Stomach (tissue), 9 donors: ENCODE measurements around the gene CEP78. TPM values are rescaled to one million over a fixed set of nuclear protein-coding genes. Genes with fewer than 3 reads are reported as not detected.

Experiments
- DNase-seq, 2 donors: peaks; one replicate each; pipeline versions ENCODE4 v3.0.0 to v3.0.0-alpha.2; 2013 to 2019
- H3K27ac ChIP-seq, 5 donors: fragments of 200-600 bp in 4 of 5; sonication (generic) in 4 of 5; one replicate each; pipeline ENCODE4 v1.5.1; 2013 to 2019; ENCODE audit warnings: mild to moderate bottlenecking in 1 of 5, moderate library complexity in 1 of 5
- H3K27me3 ChIP-seq, 3 donors: fragments of 200-600 bp; sonication (generic); one replicate each; pipeline ENCODE4 v1.5.1; 2017 to 2019; ENCODE audit warnings: mixed run types in 1 of 3
- H3K36me3 ChIP-seq, 4 donors: fragments of 200-600 bp; sonication (generic); 1 replicate in 3 of 4; 2 replicates in 1 of 4; pipeline ENCODE4 v1.5.1; 2016 to 2019
- H3K4me1 ChIP-seq, 4 donors: fragments of 200-600 bp; sonication (generic); one replicate each; pipeline ENCODE4 v1.5.1; 2016 to 2019
- H3K4me3 ChIP-seq, 4 donors: fragments of 200-600 bp; sonication (generic) in 3 of 4; one replicate each; pipeline ENCODE4 v1.5.1; 2016 to 2019; ENCODE audit warnings: mild to moderate bottlenecking in 1 of 4
- H3K9me3 ChIP-seq, 4 donors: fragments of 200-600 bp; sonication (generic); one replicate each; pipeline ENCODE4 v1.5.1; 2016 to 2019
- CTCF ChIP-seq, 7 experiments: fragments of 450-650 bp in 4 of 7; fragments of 200-600 bp in 3 of 7; sonication (generic) in 3 of 7; IDR thresholded peaks; one replicate each; pipeline ENCODE4 v1.5.1; 2016 to 2019; ENCODE audit warnings: antibody characterized with exemption in 7 of 7, control low read depth in 2 of 7, mild to moderate bottlenecking in 1 of 7
- EP300 ChIP-seq: sonication (generic); formaldehyde crosslinking; IDR thresholded peaks from one replicate; pipeline ENCODE4 v1.6.1; 2017; ENCODE audit warnings: antibody characterized with exemption
- POLR2A ChIP-seq, 4 donors: fragments of 450-650 bp; IDR thresholded peaks; one replicate each; pipeline ENCODE4 v1.6.1; 2016; ENCODE audit warnings: antibody characterized with exemption in 4 of 4, control low read depth in 2 of 4, mild to moderate bottlenecking in 1 of 4, moderate library complexity in 1 of 4
- POLR2AphosphoS5 ChIP-seq, 3 donors: sonication (generic); formaldehyde crosslinking; IDR thresholded peaks; one replicate each; pipeline ENCODE4 v1.6.1; 2016; ENCODE audit warnings: antibody characterized with exemption in 3 of 3
- WGBS, 5 donors: extraction: QIAGEN DNeasy Blood & Tissue Kit in 3 of 5; methylation state at CpG; one replicate each; pipeline versions ENCODE4 v1.1.5 to v1.1.7; 2013 to 2018; 5-methylcytosine and 5-hydroxymethylcytosine counted together
- intact Hi-C: fragments of 100-400 bp; cut with DNase I; formaldehyde crosslinking; loops from one replicate; pipeline ENCODE4 v1.15.1; 2023; ENCODE audit warnings: low total_unique reads
- polyA plus RNA-seq, 3 donors: library from polyadenylated mRNA; stranded (reverse); fragments of 200-250 nt; gene quantifications; one replicate each; pipeline ENCODE4 v1.2.3, GENCODE V29; 2013
- total RNA-seq, 5 donors: library from RNA; depleted of rRNA; stranded (reverse); fragments of >200 nt; gene quantifications; one replicate each; pipeline versions ENCODE4 v1.1.0 to v1.2.3, GENCODE V29; 2014 to 2016
- donor health status: healthy with polysubstance abuse.
- donor health status: Bipolar disorder and iron deficiency.
- donor health status: healthy.

Gene CEP78
- total and polyA plus RNA-seq, 8 donors = 3.5 to 34.1 (median 5.3) TPM

DNA sequence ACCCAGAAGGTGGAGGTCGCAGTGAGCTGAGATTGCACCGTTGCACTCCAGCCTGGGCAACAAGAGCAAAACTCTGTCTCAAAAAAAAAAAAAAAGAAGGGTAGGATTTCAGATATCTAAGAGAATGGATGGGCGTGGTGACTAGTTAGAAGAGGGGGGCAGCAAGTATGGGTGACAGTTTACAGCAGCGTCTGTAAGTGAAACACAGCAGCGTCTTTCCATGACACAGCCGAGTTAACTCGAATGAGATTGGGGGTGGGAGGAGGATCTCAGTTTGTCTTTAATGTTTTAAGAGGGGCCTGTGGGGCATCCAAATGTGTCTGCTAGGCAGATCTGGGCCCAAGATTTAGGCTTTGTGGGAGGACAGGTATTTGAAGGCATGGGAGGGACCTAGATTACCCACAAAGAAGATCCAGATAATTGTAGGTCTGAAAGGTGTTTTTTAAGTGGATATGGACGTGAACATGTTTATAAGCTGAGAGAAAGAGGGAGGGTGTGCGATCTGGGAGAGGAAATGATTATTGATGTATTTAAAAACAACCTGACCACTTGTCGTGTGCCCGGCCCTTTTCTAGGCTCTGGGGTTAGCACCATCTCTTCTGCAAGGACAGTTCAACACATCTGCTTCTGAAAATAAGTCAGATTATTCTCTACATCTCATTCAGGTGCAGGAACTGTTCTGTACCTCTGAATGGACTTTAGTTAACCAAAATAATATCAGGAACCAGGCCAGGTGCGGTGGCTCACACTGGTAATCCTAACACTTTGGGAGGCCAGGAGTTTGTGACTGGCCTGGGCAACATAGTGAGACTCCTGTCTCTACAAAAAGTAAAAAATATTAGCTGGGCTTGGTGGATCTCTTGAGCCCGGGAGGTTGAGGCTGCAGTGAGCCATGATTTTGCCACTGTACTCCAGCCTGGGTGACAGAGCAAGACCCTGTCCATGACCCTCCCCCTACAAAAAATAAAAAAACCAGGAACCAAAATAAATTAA lies 2.5 kb downstream of the CEP78 start:
- peaks cover 5 to 41% (median 17%) of the 10 kb centered on the region in 4 donors for H3K4me1 ChIP-seq
- WGBS, 5 donors = 81 to 92% (median 85%) methylated on average over 13 of the region's 13 CpGs
- H3K36me3 ChIP-seq = peaks cover 0 to 22% (median 16%) of the 10 kb centered on the region in 4 donors
- intact Hi-C loops = no loop called here
- no peaks in the 10 kb centered on the region for H3K27me3 ChIP-seq
- no peak overlapping the region for H3K4me3 ChIP-seq
- TF ChIP-seq POLR2A (IDR thresholded peaks at IDR 0.05) = no peak
- no peak for TF ChIP-seq CTCF (IDR thresholded peaks at IDR 0.05)
- TF ChIP-seq EP300 = no peak
- TF ChIP-seq POLR2AphosphoS5 (IDR thresholded peaks at IDR 0.05) = no peak
- H3K9me3 ChIP-seq = no peaks in the 10 kb centered on the region
- H3K27ac ChIP-seq = no peak overlapping the region
- DNase-seq = peak in 1 of 2 donors; percentile 17

- H3K4me3 ChIP-seq = no peak overlapping the region
- peaks cover 0 to 33% (median 26%) of the 10 kb centered on the region in 4 donors for H3K36me3 ChIP-seq
- WGBS, 5 donors = 35 to 49% (median 37%) methylated on average over 5 of the region's 5 CpGs
- no peak overlapping the region for H3K27ac ChIP-seq
- no peaks in the 10 kb centered on the region for H3K27me3 ChIP-seq
- TF ChIP-seq POLR2A (IDR thresholded peaks at IDR 0.05) (no peak), CTCF (IDR thresholded peaks at IDR 0.05) (peak in 3 of 7 experiments; percentile 6 to 36 (median 33))
- DNase-seq = peak; percentile 55 to 65
- no peaks in the 10 kb centered on the region for H3K9me3 ChIP-seq
- peaks cover 5 to 41% (median 17%) of the 10 kb centered on the region in 4 donors for H3K4me1 ChIP-seq
- intact Hi-C loops = no loop called here
Observed at GRCh38 chr9:78239506-78239905, 3.6 kb downstream of the CEP78 start.

GRCh38 chr9:78242041-78242440 lies 6.2 kb downstream of the CEP78 start:
- Histone ChIP-seq H3K36me3 (peaks cover 0 to 48% (median 38%) of the 10 kb centered on the region in 4 donors), H3K4me1 (peaks cover 0 to 26% (median 7%) of the 10 kb centered on the region in 4 donors), H3K9me3 (no peaks in the 10 kb centered on the region), H3K27ac (no peak overlapping the region), H3K27me3 (no peaks in the 10 kb centered on the region), H3K4me3 (no peak overlapping the region)
- intact Hi-C loops = no loop called here
- 74 to 94% (median 79%) methylated on average over 4 of the region's 4 CpGs for WGBS, 5 donors
- DNase-seq = no peak
- TF ChIP-seq POLR2AphosphoS5 (IDR thresholded peaks at IDR 0.05) = no peak

GRCh38 chr9:78243130-78243529 lies 7.3 kb downstream of the CEP78 start:
- Histone ChIP-seq H3K4me1 (peaks cover 0 to 16% (median 3%) of the 10 kb centered on the region in 4 donors), H3K27me3 (no peaks in the 10 kb centered on the region), H3K4me3 (no peak overlapping the region), H3K36me3 (peaks cover 0 to 59% (median 41%) of the 10 kb centered on the region in 4 donors), H3K9me3 (no peaks in the 10 kb centered on the region), H3K27ac (no peak overlapping the region)
- WGBS, 5 donors = 93 to 98% (median 96%) methylated on average over 1 of the region's 1 CpG
- no peak for TF ChIP-seq POLR2AphosphoS5 (IDR thresholded peaks at IDR 0.05)
- intact Hi-C loops = no loop called here
- DNase-seq = no peak

- no peaks in the 10 kb centered on the region for H3K4me1 ChIP-seq
- peaks cover 0 to 69% (median 45%) of the 10 kb centered on the region in 4 donors for H3K36me3 ChIP-seq
- H3K27ac ChIP-seq = no peak overlapping the region
- intact Hi-C loops = no loop called here
- no peak for DNase-seq
- WGBS, 5 donors = 82 to 95% (median 84%) methylated on average over 1 of the region's 1 CpG
- no peak for TF ChIP-seq EP300
- TF ChIP-seq POLR2A (IDR thresholded peaks at IDR 0.05) = no peak
- no peak for TF ChIP-seq POLR2AphosphoS5 (IDR thresholded peaks at IDR 0.05)
- no peak for TF ChIP-seq CTCF (IDR thresholded peaks at IDR 0.05)
- H3K27me3 ChIP-seq = no peaks in the 10 kb centered on the region
- H3K4me3 ChIP-seq = no peak overlapping the region
- H3K9me3 ChIP-seq = no peaks in the 10 kb centered on the region
Observed at GRCh38 chr9:78245401-78245800, 9.5 kb downstream of the CEP78 start.
